Right renal pelvis (tissue), 4 donors: ENCODE measurements around the gene AIG1. TPM values are rescaled to one million over a fixed set of nuclear protein-coding genes. Genes with fewer than 3 reads are reported as not detected.

Experiments
- DNase-seq, 4 donors: peaks; one replicate each; pipeline ENCODE4 v3.0.0-alpha.2; 2013; ENCODE audit warnings: low read depth in 4 of 4, low spot score in 3 of 4, missing footprints in 1 of 4
- polyA plus RNA-seq, 4 donors: library from polyadenylated mRNA; unstranded; fragments of 120-200 nt; gene quantifications; one replicate each; pipeline ENCODE4 v1.2.1, GENCODE V29; 2013; ENCODE audit not compliant: insufficient read length in 4 of 4

The AIG1 gene
- polyA plus RNA-seq, 4 donors, result 108 to 117 (median 111) TPM

DNA sequence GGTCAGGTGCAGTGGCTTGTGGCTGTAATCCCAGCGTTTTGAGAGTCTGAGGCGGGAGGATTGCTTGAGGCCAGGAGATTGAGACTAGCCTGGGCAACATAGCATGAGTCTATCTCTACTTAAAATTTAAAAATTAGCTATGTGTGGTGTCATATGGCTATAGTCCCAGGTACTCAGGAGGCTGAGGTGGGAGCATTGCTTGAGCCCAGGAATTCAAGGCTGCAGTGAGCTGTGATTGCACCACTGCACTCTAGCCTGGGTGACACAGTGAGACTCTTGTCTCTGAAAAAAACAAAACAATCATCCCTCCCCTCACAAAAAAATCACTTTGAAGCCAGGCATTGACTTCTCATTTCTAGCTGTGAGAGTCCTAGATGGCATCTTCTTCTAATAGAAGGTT is 32.1 kb downstream of the AIG1 start:
- DNase-seq, result no peak

DNA sequence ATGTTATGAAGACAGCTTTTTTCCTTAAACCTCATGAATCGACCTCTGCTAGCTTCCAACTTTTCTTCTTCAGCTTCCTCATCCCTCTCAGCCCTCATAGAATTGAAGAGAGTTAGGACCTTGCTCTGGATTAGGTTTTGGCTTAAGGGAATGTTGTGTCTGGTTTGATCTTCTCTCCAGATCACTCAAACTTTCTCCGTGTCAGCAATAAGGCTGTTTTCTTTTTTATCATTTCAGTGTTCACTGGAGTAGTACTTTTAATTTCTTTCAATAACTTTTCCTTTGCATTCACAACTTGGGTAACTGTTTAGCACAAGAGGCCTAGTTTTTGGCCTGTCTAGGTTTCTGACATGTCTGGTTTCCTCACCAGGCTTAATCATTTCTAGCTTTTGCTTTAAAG is 32.6 kb downstream of the AIG1 start:
- no peak for DNase-seq

DNA sequence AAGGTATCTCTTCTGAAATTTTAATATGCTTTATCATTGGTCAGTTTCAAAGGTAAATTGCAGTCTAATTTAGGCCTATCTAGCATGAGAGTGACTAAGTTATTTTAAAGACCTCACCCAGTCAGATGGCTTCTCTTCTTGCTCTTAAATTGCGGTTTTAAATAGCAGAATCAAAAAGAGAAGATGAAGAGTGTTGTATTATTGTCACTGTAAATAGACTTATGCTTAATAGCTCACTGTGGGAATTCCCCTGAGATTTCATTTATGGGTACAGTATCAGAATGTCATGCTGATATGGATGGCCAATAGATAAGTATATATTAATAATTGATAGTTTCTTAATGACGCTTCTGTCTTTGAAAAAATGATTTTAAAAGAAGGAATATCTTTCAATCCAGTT is 35.7 kb downstream of the AIG1 start:
- no peak for DNase-seq

DNA sequence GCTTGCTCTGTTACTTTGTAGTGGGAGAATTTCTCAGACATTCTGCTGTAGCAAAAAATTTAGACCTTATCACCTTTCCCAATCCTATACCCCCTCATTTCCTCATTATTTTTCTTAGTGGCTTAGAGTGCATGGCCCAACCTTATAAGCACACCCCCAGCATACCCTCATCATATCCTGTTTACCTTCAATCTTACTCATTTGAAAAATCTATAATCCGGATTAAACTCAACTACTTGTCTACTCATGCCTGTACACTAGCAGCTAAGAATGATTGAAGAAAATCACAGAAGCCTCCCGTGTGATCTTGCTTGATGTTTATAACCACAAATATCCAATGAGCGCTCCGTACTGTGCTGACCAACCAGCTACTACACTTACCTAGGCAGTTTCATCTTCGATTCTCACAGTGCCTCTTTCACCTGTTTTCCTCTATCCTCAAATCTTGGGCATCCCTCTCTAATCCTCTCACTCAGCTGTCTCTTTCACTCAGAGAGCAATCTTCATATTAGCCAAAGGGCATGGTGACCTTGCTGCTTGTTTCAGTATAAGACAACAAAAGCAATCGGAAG is 36.6 kb downstream of the AIG1 start:
- DNase-seq, result no peak

DNA sequence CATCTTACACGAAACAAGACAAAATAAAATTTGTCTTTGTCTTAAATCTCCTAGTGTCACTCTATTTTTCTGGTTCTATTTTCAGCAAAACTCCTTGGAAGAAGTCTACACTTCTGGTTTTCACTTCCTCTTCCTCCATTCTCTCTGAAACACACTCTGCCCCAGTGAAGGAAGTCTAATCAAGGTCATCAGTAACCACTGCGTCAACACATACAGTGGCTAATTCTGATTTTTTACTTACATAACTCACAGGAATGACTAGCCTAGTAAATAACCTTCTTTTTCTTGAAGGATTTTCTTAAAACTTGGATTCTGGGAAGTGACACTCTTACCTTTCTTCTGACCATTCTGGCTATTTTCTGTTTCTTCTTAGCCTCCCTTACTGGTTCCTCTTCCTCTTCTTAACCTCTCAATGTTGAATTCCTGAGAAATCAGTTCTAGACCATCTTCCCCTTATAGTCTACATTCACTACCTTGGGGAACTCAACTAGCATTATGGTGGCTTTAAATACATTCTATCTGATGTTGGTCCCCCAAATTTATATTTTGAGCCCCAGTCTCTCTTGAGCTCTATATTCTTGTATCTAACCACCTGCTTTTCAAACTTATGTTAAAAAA is 37.5 kb downstream of the AIG1 start:
- no peak for DNase-seq

DNA sequence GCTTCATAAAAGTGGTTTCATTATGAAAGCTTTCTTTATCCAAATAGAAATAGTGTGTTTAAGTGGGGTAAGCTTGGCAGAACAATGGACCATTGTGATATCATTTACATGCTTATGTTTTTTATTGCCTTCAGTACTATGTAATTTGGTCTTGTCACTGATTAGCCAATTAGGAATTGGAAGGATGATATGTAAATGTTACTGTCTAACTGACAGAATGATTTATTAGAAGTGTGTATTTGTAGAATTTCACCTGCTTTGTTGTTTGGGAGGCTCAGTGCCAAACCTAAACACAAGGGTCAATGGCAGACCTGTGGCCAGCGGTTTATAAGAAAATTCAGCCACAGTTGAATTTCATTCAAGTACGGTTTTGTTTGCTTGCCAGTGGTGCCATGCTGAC is 39.0 kb downstream of the AIG1 start:
- no peak for DNase-seq

DNA sequence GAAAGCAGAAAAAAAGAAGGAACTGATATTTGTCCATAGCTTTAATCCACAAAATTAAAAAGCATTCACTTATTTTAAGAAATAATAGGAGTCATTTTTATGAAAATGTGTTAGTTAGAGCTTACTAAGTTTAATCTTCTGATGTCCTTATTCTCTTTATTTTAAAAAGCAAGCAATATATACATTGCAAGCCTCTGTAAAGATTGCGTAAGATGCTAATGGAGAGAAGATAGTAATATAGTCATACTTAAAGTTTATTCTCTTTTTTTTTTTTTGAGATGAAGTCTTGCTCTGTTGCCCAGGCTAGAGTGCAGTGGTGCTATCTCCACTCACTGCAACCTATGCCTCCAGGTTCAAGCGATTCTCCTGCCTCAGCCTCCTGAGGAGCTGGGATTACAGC is 39.7 kb downstream of the AIG1 start:
- DNase-seq, result no peak

DNA sequence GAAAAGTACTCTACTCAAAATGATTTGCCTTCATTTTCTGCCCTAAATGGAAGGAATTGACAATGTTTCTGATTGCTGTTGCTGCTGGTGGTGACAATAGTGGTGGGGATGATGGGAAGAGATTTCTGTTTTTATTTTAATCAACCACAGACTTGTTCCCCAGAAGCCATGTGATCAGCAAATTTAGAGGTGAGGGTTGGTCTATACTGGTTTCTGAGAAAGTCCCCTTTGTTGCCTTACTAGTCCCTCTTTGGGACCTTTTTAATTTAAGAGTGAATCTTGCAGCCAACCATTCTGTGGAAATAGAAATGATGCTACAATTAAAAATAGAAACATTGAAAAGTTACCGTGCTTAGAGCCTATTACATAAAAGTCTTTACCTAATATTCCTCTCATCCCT is 43.2 kb downstream of the AIG1 start:
- no peak for DNase-seq

DNA sequence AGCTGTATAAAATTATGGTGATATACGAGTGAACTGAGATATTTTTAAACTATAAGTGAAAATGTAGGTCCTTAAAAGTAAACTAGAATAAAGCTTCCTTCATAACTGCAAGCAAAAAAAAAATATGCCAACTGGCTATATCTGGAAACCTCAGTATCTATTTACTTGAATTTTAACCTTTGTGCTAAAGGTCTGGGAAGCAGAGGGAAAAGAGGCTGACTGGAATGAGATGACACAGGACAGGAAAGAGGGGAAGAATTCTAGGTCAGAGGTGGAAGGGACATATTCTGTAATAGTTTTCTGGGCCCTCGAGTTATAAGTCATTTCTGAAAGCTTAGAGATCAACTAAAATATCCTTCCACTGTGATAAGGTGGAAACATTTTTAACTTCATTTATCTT is 46.8 kb downstream of the AIG1 start:
- no peak for DNase-seq

DNA sequence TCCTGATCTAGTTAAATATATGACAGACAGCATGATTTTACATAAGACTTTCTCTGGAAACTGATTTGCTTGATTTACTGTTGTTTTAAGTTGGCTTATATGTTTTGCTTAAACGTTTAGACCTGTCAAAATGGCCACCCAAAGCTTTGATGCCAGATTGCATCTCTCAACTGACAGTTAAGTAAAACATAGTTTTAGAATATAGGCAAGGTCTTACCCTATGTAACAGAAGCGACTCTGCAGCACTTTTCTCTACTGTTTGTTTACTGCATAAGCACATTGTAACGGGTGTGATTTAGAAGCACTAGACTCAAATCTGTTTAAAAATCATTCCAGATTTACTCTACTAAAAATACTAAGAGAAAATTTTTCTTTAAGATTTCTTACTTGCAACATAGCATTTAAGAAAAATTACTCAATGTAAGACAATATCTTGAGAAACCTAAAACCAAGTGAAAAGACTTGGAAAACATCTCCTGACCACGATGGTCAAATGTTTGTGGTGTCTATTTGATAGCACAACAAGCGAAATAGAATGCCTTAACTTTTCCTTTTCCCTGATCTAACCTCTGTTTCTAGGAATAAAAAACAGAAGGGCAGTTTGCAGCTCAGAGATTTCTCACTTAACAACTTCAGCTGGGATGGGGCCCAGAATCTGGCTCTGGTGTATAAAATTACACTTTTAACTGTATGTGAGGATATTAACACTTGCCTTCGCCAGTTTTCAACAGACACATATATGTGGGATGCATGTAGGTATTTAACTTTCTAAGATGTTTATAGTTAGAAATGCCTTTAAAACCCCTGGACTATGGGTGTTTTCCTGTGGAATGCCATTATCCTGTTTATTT is 47.4 kb downstream of the AIG1 start:
- DNase-seq, result no peak

DNA sequence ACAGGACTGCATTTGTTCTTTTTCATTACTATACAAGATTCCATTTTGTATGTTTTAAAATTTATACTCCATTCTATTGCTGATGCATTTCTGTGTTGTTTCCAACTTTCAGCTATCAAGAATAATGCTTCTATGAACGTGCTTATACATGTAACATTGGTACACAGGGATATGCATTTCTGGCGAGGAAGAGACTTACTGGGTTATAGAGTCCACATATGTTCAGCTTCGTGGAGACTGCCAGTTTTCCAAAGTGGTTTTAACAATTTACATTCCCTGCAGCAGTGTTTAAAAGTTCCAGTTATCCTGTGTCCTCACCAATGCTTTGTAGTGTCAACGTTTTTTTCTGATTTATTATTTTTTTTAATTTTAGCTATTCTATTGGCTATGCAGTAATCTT is 48.5 kb downstream of the AIG1 start:
- DNase-seq, result no peak

DNA sequence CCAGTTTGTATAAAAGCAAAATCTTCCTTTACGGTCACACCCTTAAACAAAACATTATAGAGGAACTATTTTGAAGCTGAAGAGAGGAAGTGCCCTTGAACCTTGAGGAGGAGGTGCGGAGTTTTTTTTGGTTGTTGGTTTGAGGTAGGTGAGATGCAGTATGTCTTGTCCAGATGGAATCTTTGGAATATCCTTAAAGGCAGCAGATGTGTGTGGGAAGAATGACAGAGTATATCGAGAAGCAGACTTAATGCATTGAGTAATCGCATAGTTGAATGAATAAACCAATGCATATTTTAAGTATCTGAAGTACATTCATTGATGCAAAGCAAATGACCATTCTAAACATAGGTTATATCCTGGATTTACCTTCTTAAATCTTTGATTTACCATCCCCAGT is 49.9 kb downstream of the AIG1 start:
- DNase-seq, result no peak

DNA sequence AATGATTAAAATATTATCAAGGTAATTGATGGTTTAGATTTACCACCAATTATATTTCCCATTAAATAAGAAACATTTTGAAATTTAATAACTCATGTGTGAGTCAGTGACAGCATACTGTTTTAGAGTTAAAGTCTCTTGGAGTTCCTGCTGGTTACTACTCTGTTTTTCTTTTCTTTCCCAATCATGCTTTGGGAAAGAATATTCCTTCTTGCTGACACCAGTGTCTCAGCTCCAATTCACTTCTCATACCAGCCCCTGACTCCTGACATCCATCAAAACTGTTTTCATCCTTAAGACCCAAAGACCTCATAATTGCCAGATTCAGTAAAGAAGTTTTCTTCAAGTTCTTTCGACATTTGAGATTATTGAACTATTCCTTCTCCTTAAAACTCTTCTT is 50.3 kb downstream of the AIG1 start:
- DNase-seq, result no peak

DNA sequence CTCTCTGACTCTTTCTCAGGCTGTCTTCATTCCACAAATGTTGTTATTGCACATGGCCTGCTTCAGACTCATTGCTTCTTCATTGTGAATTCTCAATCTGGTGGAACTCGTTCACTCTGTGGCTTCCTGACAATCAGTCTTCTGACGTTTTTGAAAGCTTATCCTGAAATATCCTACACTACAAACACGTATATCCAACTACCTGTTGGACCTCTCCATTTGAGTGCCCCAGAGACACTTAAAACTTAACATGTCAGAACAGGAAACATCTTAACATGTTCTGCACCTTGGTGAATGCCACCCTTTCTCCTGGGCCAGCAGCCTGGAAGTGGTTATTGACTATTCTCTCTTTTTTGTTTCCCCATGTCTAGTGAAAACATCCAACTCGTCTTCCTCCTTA is 50.8 kb downstream of the AIG1 start:
- DNase-seq, result no peak

DNA sequence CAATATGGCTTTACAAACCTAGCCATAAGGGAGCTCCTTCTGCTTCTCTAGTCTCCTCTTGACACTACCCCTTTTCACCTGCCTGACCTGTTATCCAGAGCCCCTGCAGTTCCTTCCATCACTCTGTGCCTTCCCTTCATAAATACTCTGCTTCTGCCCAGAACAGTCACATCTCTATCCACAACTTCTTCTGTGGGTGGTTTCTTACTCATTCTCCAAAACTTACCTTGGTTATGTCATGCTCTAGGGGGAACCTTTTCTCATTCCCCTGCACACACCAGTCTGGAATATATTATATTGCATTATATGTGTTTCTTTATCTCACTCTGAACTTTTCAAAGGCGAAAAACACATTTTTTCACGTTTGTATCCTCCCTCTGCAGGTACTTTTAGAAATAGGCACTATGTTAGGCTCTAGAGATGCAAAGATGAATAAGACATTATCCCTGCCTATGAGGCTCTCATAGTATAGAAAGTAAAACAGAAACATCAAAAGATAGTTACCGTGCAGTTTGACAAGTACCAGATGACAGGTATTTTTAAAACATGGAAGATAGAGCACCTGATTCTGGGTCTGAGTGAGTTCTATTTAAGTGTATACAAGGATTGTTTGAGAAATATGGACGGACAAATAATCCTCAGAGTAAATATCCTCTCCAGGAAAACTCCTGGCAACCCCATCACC is 51.5 kb downstream of the AIG1 start:
- DNase-seq, result no peak

DNA sequence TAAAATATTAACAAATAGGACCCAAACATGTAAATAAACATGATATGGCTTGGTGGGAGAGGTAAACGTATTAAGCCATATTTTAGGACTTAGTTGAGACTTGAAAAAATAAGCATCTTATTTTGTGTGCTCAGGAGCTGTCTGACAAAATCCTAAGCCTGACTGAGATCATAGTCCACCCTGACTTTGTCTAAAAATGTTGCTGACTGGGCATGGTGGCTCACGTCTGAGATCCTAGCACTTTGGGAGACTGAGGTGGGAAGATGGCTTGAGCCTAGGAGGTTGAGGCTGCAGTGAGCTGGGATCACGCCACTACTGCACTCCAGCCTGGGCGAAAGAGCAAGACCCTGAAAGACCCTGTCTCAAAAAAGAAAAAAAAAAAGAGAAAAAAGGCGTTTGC is 52.1 kb downstream of the AIG1 start:
- no peak for DNase-seq

DNA sequence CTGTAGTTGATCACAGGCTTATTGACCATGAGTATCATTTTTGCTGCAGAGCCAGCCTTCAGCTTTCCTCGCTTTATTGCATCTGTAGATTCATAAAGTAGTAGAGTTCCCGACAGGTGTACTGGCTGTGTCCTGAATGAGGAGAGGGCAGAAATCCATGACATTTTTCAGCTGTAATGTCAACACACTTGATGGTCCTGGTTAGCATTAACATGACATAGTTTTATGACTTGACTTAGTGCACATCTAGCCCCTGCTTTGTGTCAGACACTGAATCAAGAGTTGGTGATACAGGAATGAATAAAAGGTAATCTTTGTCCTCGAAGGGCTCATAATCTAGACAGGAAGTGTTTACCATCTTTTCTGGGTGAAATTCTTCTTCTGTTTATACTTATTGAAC is 55.0 kb downstream of the AIG1 start:
- no peak for DNase-seq

DNA sequence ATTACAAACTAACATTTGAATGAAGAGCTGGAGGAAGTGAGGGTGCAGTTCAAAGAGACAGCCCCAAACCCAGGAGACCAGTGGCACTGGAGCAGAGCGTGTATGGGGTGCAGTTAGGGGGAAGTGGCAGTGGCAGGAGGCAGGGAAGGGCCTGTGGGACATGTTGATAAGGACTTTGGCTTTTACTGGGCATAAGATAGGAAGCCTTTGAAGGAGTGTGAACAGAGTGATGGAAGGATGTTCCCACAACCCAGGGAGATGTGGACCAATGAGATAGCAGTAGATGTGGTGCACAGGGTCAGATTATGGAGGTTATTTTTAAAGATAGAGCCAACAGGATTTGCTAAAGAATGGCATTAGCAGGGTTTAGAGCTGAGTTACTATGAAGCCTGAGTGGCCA is 56.4 kb downstream of the AIG1 start:
- no peak for DNase-seq

DNA sequence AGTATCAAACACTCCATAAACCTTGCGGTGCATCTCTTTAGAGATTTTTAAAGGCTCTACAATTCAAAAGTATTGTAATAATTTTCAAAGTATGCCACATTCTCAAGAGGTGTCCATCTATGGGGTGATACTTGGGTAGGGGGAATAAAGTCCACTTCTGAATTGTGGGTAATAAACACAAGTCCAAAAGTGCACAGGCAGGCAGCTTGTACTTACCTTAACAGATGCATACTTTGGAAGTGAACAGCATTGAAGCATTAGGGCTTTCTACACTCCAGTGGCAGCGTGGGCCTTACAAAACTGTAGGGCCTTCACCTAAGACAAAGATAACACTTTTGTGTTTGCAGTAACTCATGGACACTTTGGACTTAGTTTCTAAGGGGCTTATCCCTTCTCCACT is 58.6 kb downstream of the AIG1 start:
- no peak for DNase-seq

DNA sequence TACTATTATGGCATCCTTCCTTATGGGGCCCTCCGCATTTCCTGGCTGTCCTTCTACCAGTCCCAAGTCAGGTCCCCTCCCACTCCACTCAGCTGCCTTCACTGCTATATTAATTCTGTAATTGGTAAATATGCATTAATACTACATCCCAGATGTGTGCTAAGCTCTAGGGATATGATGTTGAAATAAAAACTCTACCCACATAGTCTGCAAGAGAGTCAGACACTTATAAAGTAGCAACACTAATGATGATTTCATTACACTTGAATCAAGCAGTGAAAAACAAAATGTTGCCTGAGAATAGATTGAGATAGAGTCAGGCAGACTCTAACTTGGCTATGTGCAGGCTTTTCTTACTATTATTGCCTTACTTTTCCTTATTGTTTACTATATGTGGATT is 62.4 kb downstream of the AIG1 start:
- DNase-seq, result no peak

DNA sequence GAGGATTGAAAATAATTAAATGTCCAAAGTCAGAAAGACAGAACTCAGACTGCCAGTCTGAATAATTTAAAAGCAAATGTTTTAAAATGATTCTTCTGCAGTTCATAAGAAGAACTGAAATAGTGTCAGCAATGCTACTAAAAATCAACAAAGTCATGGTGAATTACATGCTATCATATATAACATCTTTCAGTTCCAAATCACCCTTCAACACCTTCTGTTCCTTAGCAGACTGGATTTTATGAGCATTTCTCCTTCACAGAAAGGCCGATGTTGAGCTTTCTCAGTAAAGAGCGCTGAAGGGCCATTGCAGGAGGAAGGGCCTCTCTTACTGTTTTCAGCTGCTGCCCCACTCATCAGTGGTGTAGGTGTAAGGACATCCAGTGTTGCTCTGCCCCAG is 63.3 kb downstream of the AIG1 start:
- DNase-seq, result no peak

DNA sequence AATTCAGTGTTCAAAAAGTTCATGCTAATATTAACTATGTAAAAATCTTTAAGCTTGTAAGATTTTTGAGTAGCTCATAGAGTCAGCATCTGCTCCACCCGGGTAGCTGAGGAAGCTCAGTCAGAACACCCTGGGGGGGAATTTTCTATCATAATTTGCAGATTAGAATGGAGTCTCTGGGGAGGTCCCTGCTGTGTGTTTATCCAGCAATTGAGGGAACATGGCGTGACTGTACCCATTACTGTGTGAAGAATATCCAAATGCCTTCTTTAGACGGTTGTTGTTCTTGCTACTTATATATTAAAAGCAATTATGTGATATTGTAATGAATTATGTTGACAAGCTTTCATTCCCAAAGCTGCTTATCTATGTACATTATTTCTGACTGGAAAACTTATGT is 64.8 kb downstream of the AIG1 start:
- no peak for DNase-seq
